Stimulated activated CD8-positive, alpha-beta memory T cell treated with anti-CD3 and anti-CD28 coated beads, Interleukin-12 subunit alpha, Interleukin-12 subunit beta, amount 100 ng/mL, for 4 hours (primary cell): ENCODE measurements around the gene ARVCF.

Experiments
- DNase-seq: peaks from one replicate; pipeline ENCODE4 v3.0.0-alpha.2; 2020; ENCODE audit warnings: low read depth

ARVCF gene

GRCh38 chr22:20015971-20016733 lies 471 bp downstream of the ARVCF start:
- DNase-seq, result no peak

- DNase-seq, result no peak
These were observed 1.4 kb downstream of the ARVCF start for GRCh38 chr22:20015187-20015625.

DNA sequence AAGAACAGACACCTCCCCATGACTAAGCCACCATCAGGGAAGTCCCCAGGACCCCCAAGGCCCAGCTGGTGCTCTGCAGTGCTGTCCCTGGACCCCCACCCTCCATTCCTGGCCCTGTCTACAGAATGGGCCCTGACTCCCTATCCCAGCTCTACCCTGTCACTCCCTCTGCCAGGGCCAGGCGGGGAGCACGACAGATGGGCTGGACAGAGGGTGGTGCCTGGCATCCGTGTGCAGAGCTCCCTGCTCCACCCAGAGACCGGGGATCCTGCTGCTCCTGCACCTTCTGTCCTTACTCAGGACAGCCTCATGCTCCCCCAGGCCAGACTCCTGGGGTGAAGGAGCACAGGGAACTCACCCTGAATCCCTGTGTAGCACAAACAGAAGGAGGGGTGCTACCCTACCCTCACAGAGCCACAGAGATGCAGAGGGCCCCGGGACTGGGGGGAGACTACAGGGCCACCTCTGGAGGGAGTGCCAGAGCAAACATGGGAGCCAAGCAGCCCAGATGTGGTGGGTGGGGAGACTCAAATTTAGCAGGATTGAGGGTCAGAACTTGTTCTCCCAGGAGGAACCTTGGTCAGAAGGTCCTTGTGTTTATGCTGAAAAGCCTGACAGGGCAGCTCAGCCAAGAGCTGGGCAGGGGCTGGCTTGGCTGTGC lies 2.0 kb downstream of the ARVCF start:
- no peak for DNase-seq

GRCh38 chr22:20013382-20013871 lies 3.2 kb downstream of the ARVCF start:
- peak; percentile 21 for DNase-seq

DNA sequence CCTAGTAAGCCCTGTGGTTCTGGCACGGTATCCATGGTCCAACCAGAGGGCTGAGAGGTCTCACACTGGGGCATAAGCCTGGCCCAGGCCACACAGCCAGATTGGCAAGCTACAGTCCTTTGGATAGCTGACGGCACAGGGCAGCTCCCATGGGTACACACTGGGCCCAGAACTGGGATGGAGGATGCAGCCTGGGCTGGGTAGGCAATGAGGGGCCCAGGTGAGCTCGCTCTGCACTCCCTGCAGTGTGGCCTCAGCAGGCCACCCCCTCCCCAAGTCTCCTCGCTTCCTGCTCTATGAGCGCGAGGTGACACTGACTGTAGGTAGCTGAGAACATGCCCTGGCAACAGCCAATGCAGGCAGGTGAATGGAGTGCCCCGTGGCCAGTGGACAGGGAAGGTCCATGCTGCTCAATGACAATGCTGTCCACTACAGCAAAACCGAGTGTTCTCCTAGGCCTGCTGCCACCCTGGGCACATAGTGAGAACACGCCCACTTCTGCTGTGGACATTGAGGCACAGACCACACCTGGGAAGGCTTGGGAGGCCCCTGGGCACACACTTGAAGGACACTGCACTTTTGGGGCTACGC lies 3.8 kb downstream of the ARVCF start:
- no peak for DNase-seq

DNA sequence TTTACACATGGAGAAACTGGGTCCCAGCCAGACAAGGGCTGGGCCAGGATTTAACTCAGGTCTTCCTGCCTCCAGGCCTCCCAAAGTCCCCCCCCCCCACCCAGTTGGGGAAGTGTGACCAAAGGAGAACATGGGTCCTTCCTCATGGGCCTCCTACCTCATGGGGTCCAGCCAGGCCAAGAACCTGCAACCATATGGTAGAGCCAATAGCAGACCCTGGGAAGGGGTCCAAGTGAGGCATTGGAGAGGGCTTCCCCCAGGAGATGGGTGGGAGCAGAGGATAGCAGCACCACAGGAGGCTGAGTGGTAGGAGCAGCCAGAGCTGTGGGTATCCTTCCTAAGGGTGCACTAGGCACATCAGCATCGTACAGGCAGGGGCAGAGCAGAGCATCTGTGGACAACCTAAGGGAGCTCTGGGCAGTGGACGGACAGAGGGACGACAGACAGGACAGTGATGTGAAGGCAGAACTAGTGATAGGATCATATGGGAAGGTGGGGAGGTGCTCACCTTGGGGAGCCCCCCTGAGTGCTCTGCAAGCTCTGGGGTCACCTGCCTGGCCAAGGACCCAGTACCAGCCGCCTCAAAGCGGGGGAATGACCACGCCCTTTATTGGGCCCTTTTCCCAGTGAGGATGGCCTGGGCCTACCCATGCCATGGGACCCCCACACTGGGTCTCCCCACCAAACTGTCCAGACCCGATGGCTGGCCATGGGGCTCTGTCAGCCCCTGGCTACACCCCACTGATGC lies 4.5 kb downstream of the ARVCF start:
- DNase-seq, result no peak

GRCh38 chr22:20011123-20011992 lies 5.3 kb downstream of the ARVCF start:
- DNase-seq, result no peak

- no peak for DNase-seq
These were observed 6.1 kb downstream of the ARVCF start for GRCh38 chr22:20010307-20011122.

GRCh38 chr22:20009582-20010306 lies 6.9 kb downstream of the ARVCF start:
- no peak for DNase-seq

GRCh38 chr22:20009018-20009491 lies 7.6 kb downstream of the ARVCF start:
- DNase-seq, result no peak

DNA sequence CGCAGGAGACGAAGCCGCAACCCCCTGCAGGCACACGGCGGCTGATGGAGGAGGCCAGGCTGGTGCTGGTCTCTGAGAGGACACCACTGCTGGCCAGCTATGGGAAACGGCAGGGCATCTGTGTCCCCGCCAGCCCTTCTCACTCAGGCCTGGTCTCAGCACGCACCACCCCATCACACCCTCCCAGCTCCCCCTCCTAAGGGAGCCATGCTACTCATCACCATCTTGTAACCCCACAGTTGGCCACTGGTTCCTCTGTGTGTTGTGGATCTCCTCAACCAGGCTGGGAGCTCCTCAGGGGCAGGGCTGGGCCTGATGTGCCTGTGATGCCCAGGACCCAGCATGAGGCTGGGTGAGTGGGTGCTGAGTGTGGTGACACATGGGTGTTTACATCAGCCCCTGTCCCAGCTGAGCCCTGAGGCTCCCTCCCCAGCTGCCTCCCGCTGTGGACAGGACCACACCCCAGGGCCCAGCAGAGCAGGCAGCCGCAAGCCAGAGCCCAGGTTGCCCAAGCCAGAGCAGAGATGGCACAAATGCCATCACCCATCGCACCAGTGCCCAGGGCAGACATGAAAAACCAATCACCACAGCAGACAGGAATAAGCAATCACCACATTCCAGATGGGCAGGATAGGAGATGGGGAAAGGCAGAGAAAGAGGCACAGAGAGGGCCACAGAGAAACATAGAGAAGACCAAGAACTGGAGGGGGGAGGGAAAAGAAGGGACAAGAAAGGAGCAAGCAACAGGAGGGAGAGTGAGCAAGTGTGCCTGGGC lies 8.2 kb downstream of the ARVCF start:
- DNase-seq, result no peak

- DNase-seq, result no peak
These were observed 12.2 kb downstream of the ARVCF start for GRCh38 chr22:20004464-20004863.

- no peak for DNase-seq
These were observed 13.3 kb downstream of the ARVCF start for GRCh38 chr22:20003304-20003703.

GRCh38 chr22:20002636-20003035 lies 14.0 kb downstream of the ARVCF start:
- DNase-seq, result no peak

- no peak for DNase-seq
These were observed 14.5 kb downstream of the ARVCF start for GRCh38 chr22:20002128-20002527.

- no peak for DNase-seq
These were observed 15.5 kb downstream of the ARVCF start for GRCh38 chr22:20001082-20001638.

DNA sequence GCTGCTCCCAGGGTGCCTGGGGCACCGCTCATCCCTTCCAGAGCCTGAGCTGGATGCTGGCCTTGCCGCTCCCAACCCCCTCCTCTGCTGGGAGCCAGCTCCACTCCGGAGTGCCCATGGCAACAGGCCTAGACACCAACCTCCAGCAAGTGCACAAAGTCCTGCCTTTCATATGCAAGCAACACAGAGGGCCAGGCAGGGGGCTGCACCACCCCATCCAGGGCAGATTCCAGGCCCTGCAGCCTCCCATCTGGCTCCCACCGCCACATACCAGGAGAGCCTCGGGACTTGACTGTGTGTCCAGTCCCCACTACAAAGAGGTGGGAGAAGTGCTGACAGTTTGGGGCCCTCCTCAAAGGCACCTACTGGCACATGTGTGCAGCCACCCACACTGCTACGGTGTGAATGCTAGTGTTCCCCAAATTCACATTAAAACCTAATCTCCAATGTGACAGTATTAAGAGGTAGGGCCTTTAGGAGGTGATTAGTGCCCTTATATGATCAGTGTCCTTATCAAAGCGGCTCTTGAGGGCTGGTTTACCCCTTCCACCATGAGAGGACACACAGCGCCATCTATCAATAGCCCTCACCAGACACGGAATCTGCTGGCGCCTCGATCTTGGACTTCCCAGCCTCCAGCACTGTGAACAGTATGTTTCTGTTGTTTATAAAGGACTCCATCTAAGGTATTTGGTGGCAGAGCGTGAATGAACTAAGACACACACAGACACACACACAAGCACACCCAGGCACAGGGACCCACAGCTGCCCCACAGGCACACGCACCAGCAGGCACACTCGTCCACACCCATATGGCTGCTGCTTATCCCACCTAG lies 16.2 kb downstream of the ARVCF start:
- no peak for DNase-seq
